Testis (tissue), 2 donors: Measurements from ENCODE around the gene CLTA.

Experiments
- CTCF ChIP-seq, 3 experiments: fragments of 450-650 bp in 2 of 3; fragments of 200-600 bp in 1 of 3; sonication (generic) in 1 of 3; IDR thresholded peaks; one replicate each; pipeline ENCODE4 v1.5.1; 2016 to 2019; ENCODE audit warnings: antibody characterized with exemption in 3 of 3, mild to moderate bottlenecking in 2 of 3, moderate library complexity in 1 of 3
- POLR2A ChIP-seq: fragments of 450-650 bp; IDR thresholded peaks from one replicate; pipeline ENCODE4 v1.6.1; 2017; ENCODE audit warnings: antibody characterized with exemption, mild to moderate bottlenecking, moderate library complexity

- TF ChIP-seq CTCF (IDR thresholded peaks at IDR 0.05) (no peak), POLR2A (no peak)
Measured at GRCh38 chr9:36169708-36170107, 21.0 kb upstream of the CLTA start.
